SW480 (cell line): ENCODE results near the gene TMEM161A.
"Not testable (repeated sequence)": the region's sequence is repeated elsewhere in the genome, so short reads cannot be mapped to it uniquely, and the experiment has no call there.

ENCODE experiments used
- DNase-seq: peaks from one replicate; pipeline ENCODE4 v3.0.0-alpha.2; 2016; ENCODE audit warnings: low spot score

Gene TMEM161A

DNA sequence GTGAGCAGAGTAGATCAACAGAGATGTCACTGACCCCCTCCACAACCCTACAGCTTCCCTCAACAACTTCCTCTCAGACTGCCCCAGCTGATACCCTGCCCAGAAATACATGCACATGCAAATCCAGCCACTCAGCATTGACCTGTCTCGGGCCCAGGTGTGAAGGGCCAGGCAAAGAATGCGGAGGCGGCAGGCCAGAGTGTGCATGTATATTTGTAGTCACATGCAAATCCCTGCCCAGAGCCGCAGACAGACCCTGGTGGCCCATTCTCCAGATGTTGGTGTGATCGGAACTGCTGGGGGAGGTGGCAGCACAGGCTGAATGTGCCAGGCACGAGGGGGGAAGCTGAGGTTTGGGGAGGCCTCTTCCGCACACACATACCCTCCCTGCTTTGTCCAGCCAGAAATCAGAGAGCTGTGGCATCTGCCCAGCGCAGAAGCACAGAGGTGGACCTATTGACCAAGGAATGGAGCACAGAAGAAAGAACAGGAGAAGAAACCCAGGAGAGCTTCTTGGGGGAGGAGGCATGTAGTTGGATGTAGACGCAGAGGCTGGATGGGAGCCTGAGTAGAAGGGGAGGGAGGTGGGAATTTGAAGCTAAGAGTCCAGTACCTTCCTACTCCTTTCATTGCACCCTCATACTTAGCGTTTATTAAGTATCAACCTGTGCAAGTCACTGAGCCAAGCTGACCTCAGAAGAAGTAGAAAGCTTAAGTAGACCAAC, 17.4 kb upstream of the TMEM161A start:
- DNase-seq = no peak

DNA sequence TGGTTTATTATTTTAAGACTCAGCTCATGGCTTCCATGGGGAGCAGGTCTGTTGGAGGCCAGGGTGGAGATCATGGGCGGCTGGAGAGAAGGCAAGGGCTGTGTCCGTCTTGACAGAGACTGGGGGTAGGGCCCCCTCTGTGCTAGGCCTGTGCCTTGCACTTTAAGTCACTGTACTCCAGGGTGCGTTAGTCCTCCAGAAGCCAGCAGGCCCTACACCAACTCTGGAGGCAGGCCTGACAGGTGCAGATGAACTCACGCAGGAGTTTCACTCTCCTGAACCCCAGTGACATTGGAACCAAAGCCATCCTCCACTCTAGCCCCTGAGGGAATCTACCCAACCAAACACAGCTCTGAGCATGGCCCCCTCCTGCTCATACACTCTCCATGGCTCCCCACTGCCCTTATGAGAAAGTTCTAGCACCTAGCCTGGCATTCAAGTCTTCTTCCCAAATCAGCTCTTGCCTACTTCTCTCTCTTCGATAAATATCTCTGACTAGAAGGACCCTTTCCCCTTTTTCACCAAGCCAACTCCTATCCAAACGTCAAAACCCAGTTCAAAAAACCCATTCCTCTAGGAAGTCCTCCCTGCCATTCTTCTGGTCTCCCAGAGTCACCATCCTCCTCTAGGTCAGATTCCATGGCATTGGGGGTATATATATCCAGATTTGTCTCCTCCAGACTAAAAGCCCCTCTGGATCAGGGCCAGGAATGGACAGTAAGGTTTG, 16.7 kb upstream of the TMEM161A start:
- no peak for DNase-seq

DNA sequence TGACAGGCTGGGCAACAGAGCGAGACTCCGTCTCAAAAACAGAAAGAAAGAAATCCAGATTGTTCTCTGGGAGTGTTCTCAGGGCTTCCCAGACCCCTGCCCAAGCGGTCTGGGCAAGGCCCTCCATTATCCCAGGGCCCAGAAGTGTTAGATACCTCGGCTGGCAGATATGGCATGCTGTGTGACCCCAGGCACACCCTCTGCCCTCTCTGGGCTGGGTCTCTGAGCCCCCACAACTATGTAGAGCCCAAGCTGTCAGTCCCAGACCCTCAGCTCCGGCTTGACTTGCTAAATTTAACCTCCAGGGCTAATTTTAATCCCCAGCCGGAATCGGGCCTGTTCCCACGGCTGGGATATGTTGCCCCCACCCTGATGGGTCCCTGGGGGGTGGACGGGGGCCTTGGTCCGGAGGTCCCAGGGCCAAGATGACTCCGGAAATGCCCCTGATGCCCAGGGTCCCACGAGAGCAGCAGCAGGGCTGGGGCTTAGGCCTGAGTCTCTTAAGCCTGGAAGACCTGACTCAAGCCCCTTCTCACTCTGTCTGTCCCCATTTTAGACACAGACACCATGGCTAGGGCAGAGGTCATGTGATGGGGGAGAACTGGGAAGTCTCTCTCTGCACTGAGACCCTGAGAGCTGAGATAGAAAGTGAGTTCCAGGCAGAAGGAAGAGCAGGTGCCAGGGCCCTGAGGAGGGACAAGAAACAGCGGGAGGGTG, 14.5 kb upstream of the TMEM161A start:
- DNase-seq = no peak

DNA sequence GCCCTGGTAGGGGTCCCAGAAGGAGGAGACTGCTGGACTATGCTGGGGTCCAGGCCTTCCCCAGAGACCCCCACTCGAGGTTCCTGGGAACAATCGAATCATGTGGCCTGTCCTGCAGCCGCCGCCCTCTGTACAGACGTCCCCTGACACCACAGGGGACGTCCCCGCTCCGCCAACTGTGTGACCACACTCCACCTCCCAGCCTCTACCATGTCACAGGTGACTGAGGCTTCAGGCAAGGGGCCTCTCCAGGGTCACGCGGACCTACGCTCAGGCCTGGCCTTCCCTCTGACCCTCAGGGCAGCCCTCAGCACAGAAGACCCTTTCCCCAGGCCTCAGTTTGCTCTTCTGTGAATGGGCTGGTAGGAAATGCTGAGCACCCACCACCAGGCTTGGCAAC, 13.1 kb upstream of the TMEM161A start:
- DNase-seq = no peak

DNA sequence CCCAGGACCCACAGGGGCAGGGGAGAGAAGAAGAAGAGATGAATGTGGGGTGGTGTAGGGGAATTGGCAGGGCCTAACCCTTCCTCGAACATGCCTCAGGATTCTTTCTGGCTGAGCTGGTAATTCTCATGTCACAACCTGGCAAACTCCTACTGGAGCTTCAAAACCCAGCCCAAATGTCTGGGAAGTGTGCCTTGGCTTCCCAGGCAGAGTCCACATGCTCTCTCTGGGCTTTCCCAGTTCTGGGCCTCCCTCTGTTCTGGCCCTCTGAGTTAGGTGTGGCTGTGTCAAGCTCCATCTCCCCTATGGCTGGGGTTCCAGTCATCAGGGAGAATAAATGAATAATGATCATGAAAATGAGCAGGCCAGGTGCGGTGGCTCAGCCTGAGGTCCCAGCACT, 11.2 kb upstream of the TMEM161A start:
- no peak for DNase-seq

DNA sequence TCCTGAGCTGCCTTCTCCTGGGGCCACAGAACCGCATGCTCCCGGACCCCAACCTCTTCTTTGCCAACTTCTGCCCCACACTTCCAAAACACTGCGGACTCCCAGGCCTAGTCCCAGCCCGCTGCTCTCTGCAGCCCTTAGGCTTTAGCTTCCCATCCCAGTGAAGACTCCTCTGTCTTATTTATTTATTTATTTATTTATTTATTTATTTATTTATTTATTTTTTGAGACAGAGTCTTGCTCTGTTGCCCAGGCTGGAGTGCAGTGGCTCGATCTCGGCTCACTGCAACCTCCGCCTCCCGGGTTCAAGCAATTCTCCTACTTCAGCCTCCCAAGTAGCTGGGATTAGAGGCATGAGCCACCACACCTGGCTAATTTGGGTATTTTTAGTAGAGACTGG, 10.2 kb upstream of the TMEM161A start:
- DNase-seq = not testable (repeated sequence)

DNA sequence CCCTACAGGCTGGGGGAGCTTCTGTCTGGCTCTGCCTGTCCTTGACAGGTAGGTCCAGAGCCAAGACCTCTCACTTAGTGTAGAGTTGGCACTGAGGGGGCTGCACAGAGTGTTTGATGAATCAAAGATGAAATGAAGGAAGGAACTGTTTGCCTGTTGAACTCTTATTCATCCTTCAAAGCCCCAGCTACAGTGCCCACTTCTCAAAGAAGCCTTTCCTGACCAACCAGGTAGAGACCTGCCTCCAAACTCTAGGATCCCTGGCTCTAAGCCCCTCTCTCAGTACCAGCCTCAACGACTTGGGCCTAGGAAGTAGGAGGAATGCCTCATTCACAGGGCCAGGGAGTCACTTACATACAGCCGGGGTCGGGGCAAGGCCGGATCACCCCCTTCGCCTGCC, 9.1 kb upstream of the TMEM161A start:
- DNase-seq = no peak

DNA sequence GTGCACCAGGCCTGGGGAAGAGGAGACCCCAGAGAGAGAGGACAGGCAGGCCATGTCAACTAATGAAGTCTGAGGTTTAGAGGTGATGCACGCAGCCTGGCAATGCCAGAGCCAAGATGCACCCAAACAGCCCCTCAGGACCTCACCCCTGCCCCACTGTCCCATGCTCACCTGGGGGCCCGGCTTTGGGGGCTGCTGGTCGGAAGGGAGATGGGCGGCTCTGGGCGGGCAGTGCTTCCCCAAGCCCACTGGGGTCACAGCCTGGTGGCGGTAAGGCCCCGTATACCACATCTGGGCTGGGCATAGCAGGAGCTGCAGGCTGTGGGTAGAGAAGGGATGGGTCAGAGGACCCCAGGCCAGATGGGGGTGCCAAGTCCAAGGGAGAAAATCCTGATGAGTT, 8.6 kb upstream of the TMEM161A start:
- no peak for DNase-seq

DNA sequence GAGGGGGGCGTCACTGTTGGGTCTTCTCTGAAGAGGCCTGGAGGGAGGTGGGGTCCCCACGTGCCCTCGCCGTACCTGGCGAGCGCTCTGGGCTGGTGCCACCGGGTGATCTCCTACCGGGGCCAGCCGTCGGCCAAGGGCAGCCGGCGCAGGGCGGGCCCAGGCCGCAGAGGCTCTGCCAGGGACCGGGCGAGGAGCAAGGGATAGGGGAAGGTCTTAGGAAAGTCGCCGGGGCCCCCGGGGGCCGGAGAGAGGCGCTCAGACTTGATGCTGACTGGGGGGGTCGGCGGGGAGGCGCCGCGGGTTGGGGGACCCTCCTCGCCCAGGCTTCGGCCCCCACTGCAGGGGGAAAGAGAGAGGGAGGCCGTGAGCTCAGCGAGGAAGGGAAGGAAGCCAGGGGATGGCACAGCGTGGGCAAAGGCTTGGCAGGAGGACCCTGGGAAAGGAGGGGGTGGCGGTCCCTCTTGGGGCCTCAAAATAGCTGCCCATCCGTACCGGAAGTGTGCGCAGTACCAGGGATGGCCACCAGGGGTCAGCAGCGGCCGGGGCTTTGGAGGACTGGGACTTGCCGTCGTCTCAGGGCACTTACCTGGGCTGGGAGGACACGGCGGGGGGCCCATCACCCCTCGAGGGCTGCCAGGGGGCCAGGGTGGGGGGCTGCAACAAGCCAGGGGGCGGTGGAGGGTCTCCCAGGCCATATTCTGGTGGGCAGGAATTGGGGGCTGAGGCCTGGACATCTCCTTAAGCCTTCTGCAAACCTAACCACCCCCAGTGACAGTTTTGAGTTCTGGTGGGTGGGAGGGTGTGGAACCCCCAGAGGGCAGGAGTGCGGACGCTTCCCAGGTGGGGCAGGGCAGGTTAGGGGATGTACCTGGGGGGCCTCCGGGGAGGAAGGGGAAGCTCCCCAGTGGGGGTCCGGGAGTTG, 7.7 kb upstream of the TMEM161A start:
- DNase-seq = peak; percentile 48

DNA sequence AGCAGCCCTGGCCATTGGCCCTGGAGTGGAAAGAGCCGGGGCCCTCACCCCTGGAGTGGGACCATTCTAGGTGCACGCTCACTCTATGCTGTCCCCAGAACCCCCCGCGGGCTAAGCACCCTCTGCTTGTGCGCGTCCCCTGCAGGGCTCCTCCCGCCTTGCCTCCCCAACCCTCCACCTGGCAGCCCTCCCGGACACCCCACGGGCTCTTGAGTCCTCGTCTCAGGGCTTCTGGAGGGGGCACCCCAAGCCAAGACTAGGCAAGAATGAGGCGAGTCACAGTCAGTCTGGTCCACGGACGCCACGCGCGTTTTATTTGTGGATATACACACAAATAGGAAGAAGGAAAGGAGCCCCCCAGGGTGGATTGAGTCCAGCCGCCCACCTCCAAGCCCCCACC, 7.0 kb upstream of the TMEM161A start:
- no peak for DNase-seq

DNA sequence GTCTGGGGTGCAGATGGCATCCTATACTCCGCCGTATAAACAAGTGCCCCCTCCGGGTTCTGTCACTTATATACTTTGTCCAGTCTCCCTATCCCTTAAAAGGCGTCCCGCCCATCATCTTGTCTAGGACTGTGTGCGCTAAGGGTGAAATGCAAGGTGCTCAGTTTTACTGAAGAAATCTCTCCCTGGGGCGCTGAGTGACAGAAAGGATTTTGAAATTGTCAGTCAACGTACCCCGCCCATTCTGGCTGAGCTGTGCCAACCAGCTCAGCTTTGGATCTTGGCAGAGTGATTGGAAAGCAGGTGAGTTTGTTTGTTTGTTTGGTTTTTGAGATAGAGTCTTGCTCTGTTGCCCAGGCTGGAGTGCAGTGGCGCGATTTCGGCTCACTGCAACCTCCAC, 4.1 kb upstream of the TMEM161A start:
- DNase-seq = no peak

DNA sequence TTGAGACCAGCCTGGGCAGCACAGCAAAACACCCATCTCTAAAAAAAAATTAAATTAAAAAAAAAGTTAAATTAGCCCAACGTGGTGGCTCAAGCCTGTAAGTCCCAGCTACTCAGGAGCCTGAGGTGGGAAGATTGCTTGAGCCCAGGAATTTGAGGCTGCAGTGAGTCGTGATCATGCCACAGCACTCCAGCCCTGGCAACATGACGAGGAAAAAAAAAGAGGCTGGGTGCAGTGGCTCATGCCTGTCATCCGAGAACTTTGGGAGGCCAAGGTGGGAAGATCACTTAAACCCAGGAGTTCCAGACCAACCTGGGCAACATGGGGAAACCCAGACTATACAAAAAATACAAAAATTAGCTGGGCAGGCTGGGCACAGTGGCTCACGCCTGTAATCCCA, 2.2 kb upstream of the TMEM161A start:
- DNase-seq = no peak

DNA sequence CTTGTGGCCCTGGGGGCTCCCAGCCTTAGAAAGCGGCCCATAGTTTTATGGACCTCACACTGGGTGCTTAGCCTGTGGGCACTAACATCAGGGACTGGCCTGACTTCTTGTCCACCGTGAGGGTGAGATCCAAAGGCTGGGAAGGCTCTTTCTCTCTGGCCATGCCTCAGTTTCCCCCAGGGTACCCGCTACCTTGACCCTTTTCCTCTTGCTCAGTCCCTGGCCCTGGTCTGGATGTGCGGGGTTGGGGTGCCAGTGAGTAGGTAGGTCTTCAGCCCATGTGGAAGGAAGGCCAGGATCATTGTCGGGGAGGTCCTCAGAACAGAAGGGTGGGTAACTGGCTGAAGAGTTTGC, 1.6 kb upstream of the TMEM161A start:
- DNase-seq = no peak

DNA sequence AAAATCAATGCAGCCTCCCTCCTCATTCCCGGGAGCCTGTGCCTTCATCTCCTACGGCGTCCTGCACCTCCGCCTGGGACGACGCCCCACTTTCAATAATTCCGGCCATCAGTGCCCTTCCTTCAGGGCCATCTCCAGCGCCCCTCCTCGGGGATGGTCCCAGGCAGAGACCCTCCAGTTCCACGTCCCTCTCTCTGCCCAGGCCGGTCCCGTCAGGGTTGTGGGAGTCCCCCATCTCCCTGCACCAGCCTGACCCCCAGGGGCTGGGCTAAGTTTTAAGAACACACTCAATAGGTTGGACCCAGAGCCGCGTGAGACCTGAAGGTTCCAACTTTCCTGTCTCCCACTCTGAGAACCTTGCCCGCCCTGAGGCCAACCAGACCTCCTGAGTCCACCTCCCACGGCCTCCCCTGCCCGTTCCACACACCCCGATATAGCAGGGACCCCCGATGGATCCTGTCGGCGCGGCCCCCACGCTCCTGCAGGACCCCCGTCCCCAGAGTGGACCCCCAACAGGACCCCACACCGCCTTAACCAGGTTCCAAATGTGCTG, 646 bp downstream of the TMEM161A start:
- DNase-seq = no peak

DNA sequence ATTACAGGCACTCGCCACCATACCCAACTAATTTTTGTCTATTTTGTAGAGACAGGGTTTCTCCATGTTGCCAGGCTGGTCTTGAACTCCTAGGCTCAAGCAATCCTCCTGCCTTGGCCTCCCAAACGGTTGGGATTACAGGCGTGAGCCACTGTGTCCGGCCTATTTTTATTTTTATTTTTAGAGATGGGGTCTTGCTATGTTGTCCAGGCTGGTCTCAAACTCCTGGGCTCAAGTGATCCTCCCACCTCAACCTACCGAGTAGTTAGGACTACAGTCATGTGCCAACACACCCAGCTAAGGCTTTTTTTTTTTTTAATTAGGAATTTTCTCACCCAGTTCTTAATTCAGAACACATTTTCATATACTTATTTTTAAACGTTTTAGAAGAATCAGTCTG, 2.6 kb downstream of the TMEM161A start:
- not testable (repeated sequence) for DNase-seq

DNA sequence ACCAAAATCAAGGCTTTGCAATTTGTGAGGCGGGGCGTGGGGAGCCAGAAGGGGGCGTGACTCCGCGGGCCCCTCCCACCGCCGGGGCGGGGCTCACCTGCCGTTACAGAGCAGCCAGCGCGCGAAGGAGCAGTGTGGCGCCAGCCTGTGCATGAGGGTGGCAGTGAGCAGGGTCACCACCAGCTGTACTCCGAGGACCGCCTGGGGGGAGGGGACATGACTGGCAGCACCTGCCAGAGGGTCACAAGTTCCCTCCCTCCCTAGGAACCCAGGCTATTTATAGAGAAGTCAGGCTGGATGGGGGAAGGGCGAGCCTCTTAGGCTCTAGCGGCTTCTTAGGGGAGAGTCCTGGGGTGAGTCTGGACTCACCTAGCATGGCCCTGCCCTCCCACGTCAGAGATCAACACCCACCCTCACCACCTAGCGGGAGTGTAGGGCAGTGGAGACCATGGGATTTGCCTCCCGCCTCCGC, 3.6 kb downstream of the TMEM161A start:
- DNase-seq = no peak

DNA sequence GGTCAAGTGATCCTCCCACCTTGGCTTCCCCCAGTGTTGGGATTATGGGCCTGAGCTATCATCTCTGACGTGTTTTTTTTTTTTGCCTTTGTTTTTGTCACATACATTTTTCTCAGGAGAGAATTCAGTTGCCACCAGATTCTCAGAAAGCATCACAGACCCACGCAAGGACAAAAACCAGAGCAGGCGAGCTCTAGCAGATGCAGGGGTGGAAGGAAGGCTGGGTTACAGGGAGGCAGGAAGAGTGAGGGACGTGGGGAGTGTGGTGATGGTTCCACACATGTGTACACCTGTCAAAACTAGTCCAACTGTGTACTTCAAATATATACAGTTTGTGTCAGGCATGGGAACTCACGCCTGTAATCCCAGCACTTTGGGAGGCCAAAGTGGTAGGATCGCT, 4.3 kb downstream of the TMEM161A start:
- DNase-seq = no peak

DNA sequence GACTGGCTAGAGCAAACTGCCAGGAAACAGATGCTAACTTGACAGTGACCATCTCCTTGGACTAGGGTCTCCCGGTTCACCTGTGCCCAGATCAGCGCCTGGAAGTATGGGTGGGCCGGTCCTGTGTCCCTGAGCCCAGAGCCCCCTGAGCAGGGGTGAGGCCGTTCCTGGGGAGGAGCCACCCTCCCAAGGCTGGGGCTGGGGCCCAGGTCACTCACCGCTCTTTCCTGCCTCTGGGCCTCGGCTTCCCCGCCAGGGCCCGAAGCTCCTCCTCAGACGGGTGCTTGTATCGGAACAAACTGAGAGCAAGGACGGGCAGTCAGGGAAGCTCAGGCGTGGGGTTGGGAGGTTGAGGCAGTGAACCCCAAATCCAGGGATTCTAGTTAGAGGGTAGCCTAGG, 5.4 kb downstream of the TMEM161A start:
- no peak for DNase-seq

DNA sequence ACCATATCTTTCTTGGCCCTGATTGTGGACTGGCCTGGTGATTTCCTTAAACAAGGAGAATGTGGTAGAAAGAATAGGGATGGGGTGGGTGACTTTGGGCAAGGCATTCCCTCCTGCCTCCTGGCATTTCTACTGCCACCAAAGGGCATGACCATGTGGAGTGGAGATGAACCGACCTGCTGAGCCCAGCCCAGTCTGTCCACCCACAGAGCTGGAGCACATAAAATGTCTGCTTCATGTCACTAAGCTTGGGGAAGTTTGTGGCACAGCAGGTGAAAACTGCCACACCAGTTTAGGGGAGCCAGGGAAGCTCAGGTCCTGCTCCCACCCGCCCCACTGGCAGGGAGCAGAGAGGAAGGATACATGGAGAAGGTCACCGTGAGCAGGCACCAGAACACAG, 6.3 kb downstream of the TMEM161A start:
- DNase-seq = no peak

DNA sequence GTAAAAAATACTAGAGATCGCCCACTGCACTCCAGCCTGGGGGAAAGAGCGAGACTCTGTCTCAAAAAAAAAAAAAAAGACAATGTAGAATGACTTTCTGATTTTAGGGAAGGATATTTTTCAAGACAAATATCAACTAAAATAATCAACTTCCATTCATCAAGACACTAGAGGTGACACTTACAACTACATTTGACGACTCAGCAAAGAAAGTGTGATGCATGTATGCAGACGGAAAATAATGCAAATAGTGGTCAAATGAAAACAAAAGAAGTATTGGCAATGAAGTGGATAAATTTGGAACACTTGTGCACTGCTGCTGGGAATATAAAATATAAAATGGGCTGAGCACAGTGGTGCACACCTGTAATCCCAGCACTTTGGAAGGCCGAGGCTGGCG, 12.2 kb downstream of the TMEM161A start:
- DNase-seq = no peak

DNA sequence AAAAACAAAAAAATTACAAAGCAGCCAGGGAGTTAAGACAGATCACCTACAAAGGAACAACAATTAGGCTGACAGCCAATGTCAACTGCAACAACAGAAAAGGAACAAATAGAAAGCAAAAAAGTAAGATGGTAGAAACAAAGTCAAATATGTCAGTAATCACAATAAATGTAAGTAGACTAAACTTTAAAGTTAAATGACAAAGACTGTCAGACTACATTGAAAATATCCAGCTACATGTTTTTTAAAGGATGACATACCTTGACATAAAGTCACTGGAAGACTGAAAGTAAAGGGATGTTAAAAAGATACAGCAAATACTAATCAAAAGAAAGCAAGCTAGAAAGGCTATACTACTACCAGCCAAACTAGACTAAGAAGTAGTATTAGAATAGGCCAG, 14.9 kb downstream of the TMEM161A start:
- no peak for DNase-seq

DNA sequence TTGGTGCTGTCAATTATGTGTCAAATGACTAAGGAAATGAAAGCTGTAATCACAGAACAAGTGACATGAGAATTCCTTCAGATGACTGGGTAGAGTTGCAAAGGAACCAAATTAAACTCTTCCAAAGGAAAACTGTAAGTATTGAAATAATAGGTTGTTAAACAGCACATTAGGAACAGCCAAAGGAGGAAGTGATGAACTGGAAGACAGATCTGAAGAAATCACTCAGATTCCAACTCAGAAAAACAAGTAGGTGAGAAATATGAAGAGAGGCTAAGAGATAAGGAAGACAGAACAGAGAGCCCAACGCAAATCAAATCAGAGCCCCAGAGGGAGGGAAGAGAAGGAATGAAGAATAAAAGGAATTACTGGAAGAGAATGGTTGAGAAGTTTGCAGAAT, 15.4 kb downstream of the TMEM161A start:
- DNase-seq = no peak
